HepG2 (cell line): ENCODE results near the gene GRK5. TPM values are rescaled to one million over a fixed set of nuclear protein-coding genes. Genes with fewer than 3 reads are reported as not detected.

Experiments
- DBP ChIP-seq: sonication (generic); formaldehyde crosslinking; IDR thresholded peaks from 2 replicates; pipeline ENCODE4 v1.4.0; 2020; ENCODE audit warnings: missing genetic modification reagents; ENCODE audit errors: not compliant biosample characterization
- EP300 ChIP-seq, 3 experiments: sonication (generic) in 1 of 3; formaldehyde crosslinking in 1 of 3; IDR thresholded peaks; 2 replicates each; pipeline versions ENCODE4 v1.5.1 to v1.6.1; 2011 to 2020; ENCODE audit warnings: low read depth in 2 of 3, low read length in 2 of 3, borderline replicate concordance in 1 of 3, improper control_type of control experiment in 1 of 3, mild to moderate bottlenecking in 1 of 3, missing genetic modification reagents in 1 of 3, moderate library complexity in 1 of 3
- FOXA3 ChIP-seq: IDR thresholded peaks from 2 replicates; pipeline ENCODE4 v1.6.1; 2016; ENCODE audit warnings: missing genetic modification reagents, missing compliant biosample characterization
- GFI1 ChIP-seq: sonication (generic); formaldehyde crosslinking; IDR thresholded peaks from 2 replicates; pipeline ENCODE4 v1.5.0; 2020; ENCODE audit warnings: missing genetic modification reagents, mild to moderate bottlenecking, borderline replicate concordance
- IKZF1 ChIP-seq: fragments of 450-650 bp; IDR thresholded peaks from 2 replicates; pipeline ENCODE4 v1.7.1; 2016
- IRF1 ChIP-seq: sonication (generic); formaldehyde crosslinking; IDR thresholded peaks from 2 replicates; pipeline ENCODE4 v1.4.0; 2020; ENCODE audit warnings: low read depth, mild to moderate bottlenecking, missing genetic modification reagents
- MLXIP ChIP-seq: sonication (generic); formaldehyde crosslinking; IDR thresholded peaks from 2 replicates; pipeline ENCODE4 v1.9.0; 2021; ENCODE audit warnings: missing genetic modification reagents, borderline replicate concordance
- RARG ChIP-seq: sonication (generic); formaldehyde crosslinking; IDR thresholded peaks from 2 replicates; pipeline ENCODE4 v1.4.0; 2020; ENCODE audit warnings: low read depth, mild to moderate bottlenecking, missing genetic modification reagents
- SMYD3 ChIP-seq: sonication (generic); formaldehyde crosslinking; IDR thresholded peaks from 2 replicates; pipeline ENCODE4 v1.8.1; 2023; ENCODE audit warnings: mild to moderate bottlenecking, missing genetic modification reagents
- ZEB1 ChIP-seq: IDR thresholded peaks from 2 replicates; pipeline ENCODE4 v1.6.1; 2012; ENCODE audit warnings: mild to moderate bottlenecking, low read depth, inconsistent platforms; ENCODE audit not compliant: insufficient replicate concordance
- ZHX1 ChIP-seq: sonication (generic); formaldehyde crosslinking; IDR thresholded peaks from 2 replicates; pipeline ENCODE4 v1.8.1; 2022; ENCODE audit warnings: low read depth, mild to moderate bottlenecking, missing genetic modification reagents
- ZNF232 ChIP-seq: sonication (generic); formaldehyde crosslinking; IDR thresholded peaks from 2 replicates; pipeline ENCODE4 v1.4.0; 2020; ENCODE audit warnings: missing genetic modification reagents, borderline replicate concordance
- ZNF264 ChIP-seq: sonication (generic); formaldehyde crosslinking; IDR thresholded peaks from 2 replicates; pipeline ENCODE4 v1.4.0; 2020; ENCODE audit warnings: missing genetic modification reagents
- ZNF281 ChIP-seq: sonication (generic); formaldehyde crosslinking; IDR thresholded peaks from 2 replicates; pipeline ENCODE4 v1.4.0; 2020; ENCODE audit warnings: missing genetic modification reagents, borderline replicate concordance
- ZNF282 ChIP-seq: fragments of 450-650 bp; IDR thresholded peaks from 2 replicates; pipeline ENCODE4 v1.6.1; 2018; ENCODE audit not compliant: partially characterized antibody
- ZNF546 ChIP-seq: sonication (generic); formaldehyde crosslinking; conservative IDR thresholded peaks from 2 replicates; pipeline ENCODE4 v1.8.1; 2023; ENCODE audit warnings: mild to moderate bottlenecking, missing genetic modification reagents
- ZNF891 ChIP-seq: sonication (generic); formaldehyde crosslinking; IDR thresholded peaks from 2 replicates; pipeline ENCODE4 v1.5.0; 2020; ENCODE audit warnings: mild to moderate bottlenecking, missing genetic modification reagents
- ZSCAN22 ChIP-seq: sonication (generic); formaldehyde crosslinking; IDR thresholded peaks from 2 replicates; pipeline ENCODE4 v1.4.0; 2020; ENCODE audit warnings: mild to moderate bottlenecking, missing genetic modification reagents
- polyA plus RNA-seq, 8 experiments: library from polyadenylated mRNA; depleted of rRNA in 3 of 8; stranded (reverse) in 7 of 8; unstranded in 1 of 8; fragments of >200 nt; fragmentation: Illumina TruSeq in 4 of 8; extraction: Trizol in 4 of 8; gene quantifications; 2 replicates each; pipeline versions ENCODE4 v1.2.1 to v1.2.3, GENCODE V29; 2011 to 2016; ENCODE audit warnings: low read depth in 4 of 8, missing spikeins in 1 of 8, mixed read lengths in 1 of 8; ENCODE audit not compliant: insufficient read depth in 1 of 8
- total RNA-seq, 5 experiments: library from RNA; depleted of rRNA; stranded (reverse); fragments of >200 nt; fragmentation: Illumina TruSeq; extraction: Trizol; gene quantifications; 2 replicates each; pipeline ENCODE4 v1.2.3, GENCODE V29; 2016; ENCODE audit warnings: low read depth in 1 of 5

Gene GRK5
- total and polyA plus RNA-seq, 2 of the 13 experiments (the other 11 are each of a cell fraction or from before 2014, with no cell fraction given) = 10.4 to 12.6 TPM

- TF ChIP-seq SMYD3 (no peak), ZNF546 (CRISPR knock-in tag) (no peak), GFI1 (no peak), ZNF232 (no peak), EP300 (IDR thresholded peaks at IDR 0.05; ENCODE audit: low read depth in 2 of 2, low read length in 2 of 2) (0 out of 4 replicates have a peak, but pooled peaks of 1 of the 2 experiments have one; percentile 16), EP300 (CRISPR knock-in tag; IDR thresholded peaks at IDR 0.05; ENCODE audit: borderline replicate concordance) (no peak), ZNF264 (CRISPR knock-in tag) (no peak), ZHX1 (CRISPR knock-in tag) (no peak), MLXIP (CRISPR knock-in tag) (no peak), RARG (CRISPR knock-in tag) (no peak), IRF1 (CRISPR knock-in tag) (no peak), ZNF891 (CRISPR knock-in tag) (no peak), FOXA3 (CRISPR knock-in tag) (no peak), IKZF1 (no peak), ZNF281 (CRISPR knock-in tag) (no peak), DBP (CRISPR knock-in tag) (no peak), ZSCAN22 (CRISPR knock-in tag) (no peak), ZEB1 (no peak), ZNF282 (no peak)
Measured at GRCh38 chr10:119206603-119207365, 587 bp upstream of the GRK5 start (continued).
